HG02852 (cell line): Measurements from ENCODE around the gene EPB41.

Experiments
- ATAC-seq: cut with Tn5 transposase; IDR thresholded peaks from one replicate; pipeline ENCODE4 v1.9.1; 2021; ENCODE audit warnings: mild to moderate bottlenecking, moderate library complexity; ENCODE audit not compliant: unreplicated experiment

Gene EPB41

DNA sequence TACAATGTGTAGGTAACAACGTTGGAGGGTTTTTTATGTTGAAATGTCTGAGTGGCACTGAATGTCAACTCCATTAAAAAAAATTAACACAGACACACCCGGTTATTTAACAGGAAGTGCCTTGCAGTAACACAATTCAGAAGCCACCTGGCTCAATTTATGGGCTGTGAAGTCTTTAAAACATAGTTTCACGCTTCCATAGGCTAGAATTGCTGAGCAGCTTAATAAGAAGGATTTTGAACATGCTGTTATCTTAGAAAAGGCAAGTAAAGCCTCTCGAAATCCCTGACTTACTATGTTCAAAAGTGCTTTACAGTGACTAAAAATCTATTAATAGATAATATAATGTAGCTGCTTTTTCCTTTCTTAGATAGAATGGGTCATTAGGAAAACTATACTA lies 247.7 kb downstream of the EPB41 start:
- no peak for ATAC-seq

DNA sequence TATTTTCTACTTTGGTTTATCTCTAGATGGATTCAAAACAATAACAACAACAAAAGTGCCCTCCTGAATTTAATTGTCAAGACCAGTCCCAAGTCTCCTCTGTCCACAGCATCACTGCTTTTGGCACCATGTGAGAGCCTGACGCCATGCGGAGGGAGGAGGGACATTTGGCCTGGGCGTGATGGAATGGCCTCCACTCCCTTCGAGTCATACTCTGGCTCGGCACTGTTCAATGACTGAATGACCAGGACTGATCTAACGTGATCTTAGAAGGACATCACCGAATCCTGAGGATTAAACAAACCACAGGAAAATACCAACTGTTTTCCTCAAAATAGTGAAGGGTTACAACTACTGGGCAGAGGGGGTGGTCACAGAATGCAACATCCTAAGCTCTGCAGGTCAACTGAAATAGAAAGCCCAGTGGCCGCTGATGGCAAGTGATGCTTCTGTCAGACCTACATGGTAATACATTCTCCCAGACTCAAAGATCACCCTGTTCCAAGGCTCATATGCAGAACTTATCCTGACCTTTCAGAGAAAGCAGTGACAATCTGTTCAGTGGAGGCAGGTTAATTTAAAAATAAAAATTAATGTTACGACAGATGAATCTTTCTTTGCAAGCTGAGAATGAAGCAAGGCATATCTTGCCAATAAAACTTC lies 248.2 kb downstream of the EPB41 start:
- no peak for ATAC-seq

DNA sequence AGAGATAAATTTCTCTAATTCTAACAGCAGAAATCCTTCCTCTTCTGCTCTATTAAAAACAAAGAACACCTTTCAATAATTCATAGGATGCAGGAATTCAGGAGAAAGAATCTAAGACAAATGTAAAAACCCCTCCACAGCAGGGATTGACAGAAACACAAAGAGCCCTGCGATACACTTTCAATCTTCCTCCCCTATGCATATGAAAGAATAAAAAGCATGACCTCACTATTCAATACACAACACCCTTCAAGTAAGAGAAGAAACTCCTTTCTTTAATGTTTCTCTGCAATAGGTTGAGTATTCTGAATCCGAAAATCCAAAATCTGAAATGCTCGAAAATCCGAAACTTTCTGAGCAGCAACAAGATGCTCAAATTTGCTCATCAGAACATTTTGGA lies 250.2 kb downstream of the EPB41 start:
- no peak for ATAC-seq

DNA sequence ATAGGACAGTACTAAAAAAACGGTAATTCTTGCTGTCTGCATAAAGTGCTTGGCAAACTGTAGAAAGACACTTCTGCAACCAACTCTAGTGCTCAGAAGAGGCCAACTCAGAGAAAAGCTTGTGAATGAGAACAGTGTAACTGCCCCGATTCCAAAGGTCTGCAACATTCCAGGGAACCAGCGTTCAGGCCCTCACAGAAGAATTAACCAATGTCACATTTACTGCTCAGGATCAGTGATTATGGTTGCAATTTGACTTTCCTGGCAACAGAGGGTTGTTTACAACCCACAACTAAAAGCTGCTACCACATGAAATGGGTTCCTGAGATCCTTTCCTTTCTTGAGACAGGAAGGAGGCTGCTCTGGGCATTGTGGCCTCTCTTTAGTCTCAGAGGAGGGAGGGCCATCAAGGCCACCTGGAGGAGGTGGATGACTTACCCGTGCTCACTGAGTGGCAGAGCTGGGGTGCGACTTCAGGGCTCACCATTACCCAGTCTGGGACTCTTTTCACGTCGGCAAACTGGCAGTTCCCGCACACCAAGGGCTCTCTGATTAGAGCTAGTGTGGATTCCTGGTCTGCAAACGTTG lies 252.0 kb downstream of the EPB41 start:
- ATAC-seq: no peak

DNA sequence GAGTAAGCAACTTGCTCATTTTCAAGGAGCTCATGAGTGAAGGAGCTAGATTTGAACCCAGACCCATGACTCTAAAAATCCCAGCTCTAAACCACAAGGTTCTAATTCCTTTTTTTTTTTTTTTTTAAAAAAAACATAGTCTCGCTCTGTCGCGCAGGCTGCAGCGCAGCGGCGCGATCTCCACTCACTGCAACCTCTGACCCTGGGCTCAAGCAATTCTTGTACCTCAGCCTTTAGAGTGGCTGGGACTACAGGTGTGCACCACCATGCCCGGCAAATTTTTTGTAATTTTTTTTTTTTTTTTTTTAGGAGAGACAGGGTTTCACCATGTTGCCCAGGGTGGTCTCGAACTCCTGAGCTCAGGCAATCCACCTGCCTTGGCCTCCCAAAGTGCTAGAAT lies 253.5 kb downstream of the EPB41 start:
- ATAC-seq: no peak
